ENCODE data around the gene INHBA. TPM values are rescaled to one million over a fixed set of nuclear protein-coding genes. Genes with fewer than 3 reads are reported as not detected.

The INHBA gene
- total RNA-seq, 4 donors from 2014 or later = 0.85 to 5.3 (median 1.4) TPM; not detected in 1

DNA sequence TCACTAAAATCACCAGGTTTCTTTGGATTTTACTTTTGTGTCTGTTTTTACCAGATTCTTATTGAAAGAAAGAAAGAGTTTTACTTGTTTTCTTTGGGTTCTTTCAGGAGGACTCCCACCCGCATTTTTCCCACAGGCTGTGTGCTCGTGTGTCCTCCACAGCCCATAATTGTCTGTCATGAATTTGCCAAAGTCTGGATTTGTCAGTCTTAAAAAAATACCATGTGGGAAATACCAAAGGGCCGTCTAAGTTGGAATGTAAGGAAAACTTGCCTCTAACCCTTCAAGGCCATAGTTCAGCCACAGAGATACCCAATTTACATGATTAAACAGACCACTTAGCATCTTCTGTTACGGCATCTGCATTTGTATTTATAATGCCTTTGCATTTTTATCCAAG, 41.3 kb upstream of the INHBA start:
- DNase-seq = no peak
- whole genome bisulfite sequencing, 2 donors = 63 to 73% methylated on average over 4 of the region's 4 CpGs
- H3K4me3 ChIP-seq = no peak overlapping the region

DNA sequence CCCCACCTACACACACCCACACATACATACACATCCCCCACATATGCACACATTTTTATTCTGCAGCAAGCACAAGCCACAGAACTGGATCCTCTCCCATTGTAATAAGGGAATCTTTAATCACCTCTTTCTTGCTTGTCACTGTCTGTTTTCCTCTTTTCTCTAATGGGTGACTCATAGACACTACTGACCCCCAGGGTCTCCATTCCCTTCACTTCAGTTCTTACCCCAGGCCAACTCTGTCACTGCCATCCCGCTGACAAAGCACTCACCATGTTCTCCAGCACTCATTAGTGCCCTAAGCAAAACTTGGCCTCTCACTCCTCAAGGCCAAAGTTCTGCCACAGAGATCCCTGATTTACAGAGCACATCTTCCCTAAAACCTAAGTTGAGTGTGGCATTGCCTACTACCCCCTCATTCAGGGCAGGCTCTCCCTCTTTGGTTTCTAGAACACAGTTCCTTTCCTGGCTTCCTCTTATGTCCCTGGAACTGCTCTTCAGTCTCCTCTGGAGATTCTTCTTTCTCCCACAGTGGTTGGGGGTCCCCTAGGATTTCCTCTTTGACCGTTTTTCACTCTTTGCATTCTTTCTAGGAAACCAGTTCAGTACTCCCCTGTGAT, 39.6 kb upstream of the INHBA start:
- intact Hi-C loops (cut with DNase I) = no loop called here
- Histone ChIP-seq H3K36me3 (no peaks in the 10 kb centered on the region), H3K4me3 (no peak overlapping the region), H3K4me1 (no peaks in the 10 kb centered on the region), H3K27ac (no peak overlapping the region), H3K27me3 (no peaks in the 10 kb centered on the region), H3K9me3 (peaks cover 0 to 14% (median 0%) of the 10 kb centered on the region in 3 donors)
- no peak for DNase-seq
- 40 to 74% methylated on average over 2 of the region's 2 CpGs for WGBS, 2 donors
- no peak for TF ChIP-seq POLR2A (IDR thresholded peaks at IDR 0.05)
- TF ChIP-seq, protein P1, sequence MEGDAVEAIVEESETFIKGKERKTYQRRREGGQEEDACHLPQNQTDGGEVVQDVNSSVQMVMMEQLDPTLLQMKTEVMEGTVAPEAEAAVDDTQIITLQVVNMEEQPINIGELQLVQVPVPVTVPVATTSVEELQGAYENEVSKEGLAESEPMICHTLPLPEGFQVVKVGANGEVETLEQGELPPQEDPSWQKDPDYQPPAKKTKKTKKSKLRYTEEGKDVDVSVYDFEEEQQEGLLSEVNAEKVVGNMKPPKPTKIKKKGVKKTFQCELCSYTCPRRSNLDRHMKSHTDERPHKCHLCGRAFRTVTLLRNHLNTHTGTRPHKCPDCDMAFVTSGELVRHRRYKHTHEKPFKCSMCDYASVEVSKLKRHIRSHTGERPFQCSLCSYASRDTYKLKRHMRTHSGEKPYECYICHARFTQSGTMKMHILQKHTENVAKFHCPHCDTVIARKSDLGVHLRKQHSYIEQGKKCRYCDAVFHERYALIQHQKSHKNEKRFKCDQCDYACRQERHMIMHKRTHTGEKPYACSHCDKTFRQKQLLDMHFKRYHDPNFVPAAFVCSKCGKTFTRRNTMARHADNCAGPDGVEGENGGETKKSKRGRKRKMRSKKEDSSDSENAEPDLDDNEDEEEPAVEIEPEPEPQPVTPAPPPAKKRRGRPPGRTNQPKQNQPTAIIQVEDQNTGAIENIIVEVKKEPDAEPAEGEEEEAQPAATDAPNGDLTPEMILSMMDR (IDR thresholded peaks at IDR 0.05) = no peak

More for the DNA sequence above, 41.3 kb upstream of the INHBA start:
- Histone ChIP-seq H3K27me3 (no peaks in the 10 kb centered on the region), H3K9me3 (peaks cover 0 to 14% (median 0%) of the 10 kb centered on the region in 3 donors), H3K27ac (no peak overlapping the region), H3K4me1 (no peaks in the 10 kb centered on the region), H3K36me3 (no peaks in the 10 kb centered on the region)
- TF ChIP-seq, protein P1 (IDR thresholded peaks at IDR 0.05) = no peak
- TF ChIP-seq POLR2A (IDR thresholded peaks at IDR 0.05) = no peak
- intact Hi-C loops (cut with DNase I) = no loop called here

DNA sequence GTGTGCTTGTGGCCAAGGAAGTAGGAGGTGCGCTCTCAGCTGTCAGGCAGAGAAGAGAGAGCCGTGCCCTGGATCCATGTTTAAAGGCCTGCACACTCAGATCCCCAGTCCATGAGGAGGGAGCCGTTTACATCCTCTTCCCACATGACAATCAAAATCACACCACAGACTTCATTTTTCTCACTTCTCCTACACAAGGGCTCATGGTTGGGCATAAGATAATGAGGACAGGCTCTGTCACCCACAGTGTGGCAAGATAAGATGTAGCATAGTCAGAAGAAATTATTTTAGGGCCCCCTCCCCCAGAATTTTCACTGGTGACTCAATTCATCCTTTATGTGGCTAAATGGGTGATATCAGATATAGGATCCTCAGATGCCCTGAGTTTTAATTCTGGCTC, 35.9 kb upstream of the INHBA start:
- intact Hi-C loops (cut with DNase I) = no loop called here
- peaks cover 0 to 14% (median 0%) of the 10 kb centered on the region in 3 donors for H3K9me3 ChIP-seq

DNA sequence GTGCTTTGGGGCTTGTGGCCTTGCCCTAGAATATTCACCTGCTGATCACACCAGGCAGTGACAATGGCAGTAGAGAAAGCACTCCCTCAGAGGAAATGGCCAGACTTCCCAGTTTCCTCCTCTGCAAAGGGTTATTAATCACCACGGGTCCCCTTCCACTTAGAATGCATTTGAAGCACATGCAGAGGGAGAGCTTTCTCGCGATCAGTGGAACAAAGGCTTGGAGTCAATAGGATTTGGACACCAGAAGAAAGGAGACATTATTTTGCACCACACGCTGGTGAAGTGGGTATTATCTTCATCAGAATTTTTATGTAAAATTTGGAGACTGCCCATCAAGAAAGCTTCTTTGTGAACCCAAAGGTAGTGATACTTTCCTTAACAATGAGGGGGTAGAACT, 35.4 kb upstream of the INHBA start:
- H3K4me1 ChIP-seq = no peaks in the 10 kb centered on the region
- no peak overlapping the region for H3K4me3 ChIP-seq
- no peak overlapping the region for H3K27ac ChIP-seq
- TF ChIP-seq, protein P1 (IDR thresholded peaks at IDR 0.05) = no peak
- TF ChIP-seq POLR2A (IDR thresholded peaks at IDR 0.05) = no peak
- DNase-seq = no peak
- 65 to 93% methylated on average over 3 to 4 of the region's 4 CpGs for WGBS, 2 donors
- H3K36me3 ChIP-seq = no peaks in the 10 kb centered on the region
- no peaks in the 10 kb centered on the region for H3K27me3 ChIP-seq
- H3K9me3 ChIP-seq = peaks cover 0 to 14% (median 0%) of the 10 kb centered on the region in 3 donors
- intact Hi-C loops (cut with DNase I) = no loop called here

More for the DNA sequence above, 35.9 kb upstream of the INHBA start:
- DNase-seq = no peak
- no peak for TF ChIP-seq POLR2A (IDR thresholded peaks at IDR 0.05)
- TF ChIP-seq, protein P1 (IDR thresholded peaks at IDR 0.05) = no peak
- no peaks in the 10 kb centered on the region for H3K4me1 ChIP-seq
- H3K36me3 ChIP-seq = no peaks in the 10 kb centered on the region
- 77 to 89% methylated on average over 3 of the region's 3 CpGs for WGBS, 2 donors
- H3K27ac ChIP-seq = no peak overlapping the region
- H3K27me3 ChIP-seq = no peaks in the 10 kb centered on the region
- no peak overlapping the region for H3K4me3 ChIP-seq

DNA sequence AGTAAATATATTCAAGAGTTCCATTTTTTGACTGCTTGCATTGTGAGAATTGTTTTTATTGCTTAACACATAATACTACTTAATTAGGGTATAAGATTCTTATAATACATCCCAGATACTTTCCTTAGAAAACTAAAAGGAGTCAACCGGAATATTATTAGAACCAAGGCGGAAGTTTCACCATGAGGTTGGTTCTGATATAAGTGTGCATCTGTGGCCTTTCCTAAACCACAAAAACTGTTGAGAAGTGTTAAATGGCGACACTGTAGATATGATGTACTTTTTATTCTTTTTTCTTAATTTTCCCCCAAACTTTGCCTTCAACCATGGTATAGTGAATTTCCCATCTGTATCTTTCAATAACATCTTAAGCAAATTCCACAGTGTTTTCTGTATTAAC, 32.3 kb upstream of the INHBA start:
- Histone ChIP-seq H3K9me3 (no peaks in the 10 kb centered on the region), H3K36me3 (no peaks in the 10 kb centered on the region), H3K4me1 (no peaks in the 10 kb centered on the region), H3K27me3 (no peaks in the 10 kb centered on the region), H3K27ac (no peak overlapping the region), H3K4me3 (no peak overlapping the region)
- 72 to 84% methylated on average over 3 of the region's 3 CpGs for WGBS, 2 donors
- TF ChIP-seq POLR2A (IDR thresholded peaks at IDR 0.05) = no peak
- TF ChIP-seq, protein P1 (IDR thresholded peaks at IDR 0.05) = no peak
- intact Hi-C loops (cut with DNase I) = no loop called here
- DNase-seq = no peak
